DMS 273 (cell line): ENCODE data around the gene LY86.

Experiments used
- DNase-seq: peaks from one replicate; lab custom pipeline; 2025; ENCODE audit not compliant: unreplicated experiment; lab: John Stamatoyannopoulos, UW

LY86 gene

GRCh38 chr6:6569811-6570164 is 18.7 kb upstream of the LY86 start:
- DNase-seq = peak; percentile 42

DNA sequence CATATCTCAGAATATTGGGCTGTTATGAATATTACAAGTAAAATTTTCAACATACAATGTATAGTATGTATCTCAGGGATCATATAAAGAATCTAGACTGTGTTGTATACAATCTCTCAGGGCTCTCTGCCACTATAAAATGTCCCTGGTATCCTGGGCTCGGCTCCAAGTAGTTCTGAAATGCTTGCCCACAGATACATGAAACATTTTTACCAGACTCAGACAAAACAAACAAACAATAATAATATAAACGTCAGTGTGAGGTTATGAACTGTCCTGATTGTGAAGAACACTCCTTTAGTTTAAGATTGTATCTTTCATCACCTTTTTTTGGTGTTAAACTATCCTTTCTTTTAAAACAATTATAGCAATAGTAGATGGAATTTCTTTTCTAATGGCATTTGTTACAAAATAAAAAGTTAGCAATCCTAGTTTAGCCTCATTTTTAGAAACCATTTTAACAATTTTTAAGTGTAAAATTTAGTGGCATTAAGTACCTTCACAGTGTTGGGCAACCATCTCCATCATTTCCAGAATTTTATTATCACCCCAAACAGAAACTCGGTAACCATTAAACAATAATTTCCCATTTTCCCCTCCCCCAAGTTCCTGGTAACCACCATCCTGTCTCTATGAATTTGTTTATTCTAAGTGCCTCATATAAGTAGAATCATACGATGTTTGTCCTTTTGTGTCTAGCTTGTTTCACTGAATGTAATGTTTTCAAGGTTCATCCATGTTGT is 17.4 kb upstream of the LY86 start:
- DNase-seq = no peak

GRCh38 chr6:6575143-6575542 is 13.4 kb upstream of the LY86 start:
- DNase-seq = no peak

- DNase-seq = no peak
Observed at GRCh38 chr6:6577735-6578134, 10.8 kb upstream of the LY86 start.

GRCh38 chr6:6579281-6579680 is 9.2 kb upstream of the LY86 start:
- DNase-seq = no peak

DNA sequence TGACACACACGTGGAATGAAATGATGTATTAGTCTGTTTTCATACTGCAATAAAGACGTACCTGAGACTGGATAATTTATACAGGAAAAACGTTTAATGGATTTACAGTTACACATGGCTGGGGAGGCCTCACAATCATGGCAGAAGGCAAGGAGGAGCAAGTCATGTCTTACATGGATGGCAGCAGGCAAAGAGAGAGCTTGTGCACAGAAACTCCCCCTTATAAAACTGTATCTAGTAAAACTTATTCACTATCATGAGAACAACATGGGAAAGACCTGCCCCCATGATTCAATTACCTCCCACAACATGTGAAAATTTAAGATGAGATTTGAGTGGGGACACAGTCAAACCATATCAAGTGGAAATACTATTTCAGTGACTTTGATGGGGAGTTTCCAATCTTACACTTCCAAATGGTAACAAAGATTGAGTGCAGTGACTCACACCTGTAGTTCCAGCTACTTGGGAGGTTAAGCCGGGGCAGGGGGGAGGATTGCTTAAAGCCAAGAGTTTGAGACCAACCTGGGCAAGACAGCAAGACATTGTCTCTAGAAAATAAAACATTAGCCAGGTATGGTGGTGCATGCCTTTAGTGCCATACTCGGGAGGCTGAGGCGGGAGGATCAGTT is 8.2 kb upstream of the LY86 start:
- no peak for DNase-seq

GRCh38 chr6:6581054-6581453 is 7.5 kb upstream of the LY86 start:
- DNase-seq = peak; percentile 70

- DNase-seq = no peak
Observed at GRCh38 chr6:6582131-6582530, 6.4 kb upstream of the LY86 start.

- DNase-seq = peak; percentile 50
Observed at GRCh38 chr6:6583836-6584235, 4.7 kb upstream of the LY86 start.

DNA sequence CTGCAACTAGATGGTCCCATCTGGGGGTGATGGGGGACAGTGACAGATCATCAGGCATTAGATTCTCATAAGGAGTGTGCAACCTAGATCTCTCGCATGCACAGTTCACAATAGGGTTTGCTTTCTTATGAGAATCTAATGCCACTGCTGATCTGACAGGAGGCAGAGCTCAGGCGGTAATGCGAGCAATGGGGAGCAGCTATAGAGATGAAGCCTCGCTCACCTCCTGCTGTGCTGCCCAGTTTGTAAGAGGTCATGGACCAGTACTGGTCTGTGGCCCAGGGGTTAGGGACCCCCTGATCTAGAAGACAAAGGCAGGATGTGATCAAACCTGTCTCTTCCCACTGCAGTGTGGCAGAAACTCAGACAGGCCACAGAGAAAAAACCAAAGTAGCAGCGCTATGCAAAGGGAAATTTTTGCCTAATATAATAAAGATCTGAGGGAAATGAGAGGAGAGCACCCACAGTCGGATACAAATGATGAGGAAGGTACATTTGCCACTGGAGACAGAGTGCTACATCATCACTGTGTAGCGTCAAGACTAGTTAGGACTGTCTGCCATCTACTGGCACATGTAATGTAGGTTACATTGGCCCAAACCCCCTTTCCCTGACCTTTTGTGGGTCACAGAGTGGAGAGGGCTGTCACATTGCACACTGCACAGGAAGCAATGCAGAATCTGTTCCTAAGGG is 4.1 kb upstream of the LY86 start:
- peak; percentile 39 for DNase-seq

- no peak for DNase-seq
Observed at GRCh38 chr6:6585003-6585311, 3.6 kb upstream of the LY86 start.

GRCh38 chr6:6586167-6586566 is 2.4 kb upstream of the LY86 start:
- no peak for DNase-seq

DNA sequence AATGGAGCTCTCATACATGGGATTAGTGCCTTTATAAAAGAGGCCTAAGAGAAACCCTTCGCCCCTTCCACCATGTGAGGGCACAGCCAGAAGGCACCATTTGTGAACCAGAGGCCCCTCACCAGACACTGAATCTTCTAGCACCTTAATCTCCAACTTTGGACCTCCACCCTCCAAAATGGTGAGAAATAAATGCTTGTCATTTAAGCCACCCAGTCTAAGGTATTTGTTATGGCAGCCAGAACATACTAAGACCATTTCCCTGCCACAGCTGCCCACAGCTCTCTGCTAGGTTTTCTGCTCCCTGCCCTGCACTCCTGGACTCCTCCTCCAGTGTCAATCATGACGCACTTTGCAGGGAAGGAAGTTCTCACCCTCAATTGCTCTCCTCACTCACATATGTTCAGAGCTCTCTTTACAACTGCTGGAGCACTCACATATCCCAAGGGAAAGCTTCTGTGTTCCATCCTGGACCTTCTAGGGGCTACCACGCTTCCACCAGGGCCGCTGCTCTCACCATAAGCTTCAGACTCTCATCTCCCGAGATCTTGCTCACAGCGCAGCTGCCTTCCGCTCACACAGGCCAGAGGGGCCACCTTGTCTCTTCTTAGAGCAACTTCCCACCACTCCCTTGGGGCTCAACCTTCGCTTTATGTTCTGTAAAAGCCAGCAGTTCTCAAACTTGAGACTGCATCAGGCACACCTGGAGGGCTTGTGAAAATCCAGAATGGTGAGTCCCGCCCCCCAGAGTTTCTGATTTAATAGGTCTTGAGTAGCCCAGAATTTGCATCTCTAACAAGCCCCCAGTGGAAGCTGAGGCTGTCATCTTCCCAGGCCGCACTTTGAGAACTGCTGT is 1.6 kb upstream of the LY86 start:
- no peak for DNase-seq

DNA sequence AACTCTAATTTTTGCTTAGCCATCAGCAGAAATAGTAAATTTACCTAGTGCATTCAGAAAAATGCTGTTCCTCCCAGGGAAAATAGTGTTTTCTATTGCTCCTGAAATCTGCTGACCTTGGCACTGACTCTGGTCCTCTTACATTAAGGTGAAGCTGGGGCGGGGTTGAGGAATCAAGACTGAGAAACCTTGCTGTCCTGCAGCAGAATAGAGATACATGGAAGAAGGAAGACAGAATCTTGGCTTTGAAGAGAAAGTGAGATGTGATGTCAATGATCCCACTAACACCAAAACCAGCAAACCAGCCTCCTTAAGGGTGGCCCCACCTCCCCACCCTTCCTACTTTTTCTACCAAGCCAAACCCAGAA is 840 bp upstream of the LY86 start:
- DNase-seq = no peak

DNA sequence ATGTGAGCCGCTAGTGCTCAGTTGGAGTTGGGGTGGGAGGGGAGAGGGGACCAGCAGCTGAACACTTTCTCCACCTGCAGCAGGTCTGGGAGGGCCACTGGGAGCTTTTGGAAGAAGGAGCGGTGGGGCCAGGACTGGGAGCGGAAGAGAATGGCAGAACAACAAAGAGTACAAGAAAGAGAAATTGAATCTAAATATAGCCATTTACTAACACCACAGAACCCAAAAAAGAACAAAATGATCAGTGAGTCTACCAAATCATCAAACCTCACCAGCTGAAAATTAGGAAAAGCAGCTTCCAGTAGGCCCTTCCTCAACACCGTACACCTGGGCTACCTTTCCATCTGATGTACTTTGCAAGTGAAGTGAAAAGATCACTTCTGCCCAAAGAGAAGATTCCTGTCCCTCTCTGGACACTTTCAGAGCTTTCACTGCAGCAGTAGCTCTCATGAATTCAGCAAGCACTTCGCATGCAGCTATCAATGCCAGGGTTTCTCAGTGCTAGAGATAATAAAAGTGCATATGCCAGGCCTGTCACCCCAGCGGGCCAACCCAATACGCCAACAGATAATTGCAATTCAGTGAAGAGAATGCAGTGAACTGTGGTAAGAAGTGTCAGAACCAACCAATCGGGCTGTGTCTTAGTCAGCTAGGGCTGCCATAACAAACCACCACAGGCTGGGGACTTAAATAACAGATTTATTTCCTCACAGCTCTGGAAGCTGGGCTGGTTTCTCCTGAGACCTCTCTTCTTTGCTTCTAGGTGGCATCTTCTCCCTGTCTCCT is 597 bp downstream of the LY86 start:
- DNase-seq = no peak

GRCh38 chr6:6590530-6590929 is 2.0 kb downstream of the LY86 start:
- DNase-seq = no peak

GRCh38 chr6:6591778-6592465 is 3.4 kb downstream of the LY86 start:
- DNase-seq = no peak

DNA sequence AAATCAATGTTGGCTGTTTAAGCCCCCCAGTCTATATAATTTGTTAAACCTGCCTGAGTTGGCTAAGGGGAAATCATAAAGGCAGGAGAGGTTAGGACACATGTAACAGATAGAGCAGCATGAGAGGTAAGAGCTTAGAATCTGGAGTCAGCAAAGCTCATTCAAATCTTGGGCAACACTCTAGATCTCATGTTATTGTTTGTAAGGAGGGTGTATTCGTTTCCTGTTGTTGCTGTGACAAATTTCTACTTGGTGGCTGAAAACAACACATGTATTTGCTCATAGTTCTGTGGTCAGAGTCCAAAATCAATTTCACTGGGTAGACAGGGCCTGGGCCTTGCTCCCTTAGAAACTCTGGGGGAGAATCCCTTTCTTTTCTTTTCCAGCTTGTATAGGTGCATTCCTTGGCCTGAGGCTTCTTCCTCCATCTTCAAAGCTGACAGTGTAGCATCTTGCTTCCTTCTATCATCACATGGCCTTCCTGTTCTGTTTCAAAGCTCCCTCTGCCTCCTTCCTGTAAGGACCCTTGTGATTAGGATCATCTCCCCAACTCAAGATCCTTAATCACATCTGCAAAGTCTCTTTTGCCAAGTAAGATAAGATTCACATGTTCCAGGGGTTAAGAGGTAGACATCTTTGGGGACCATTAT is 4.4 kb downstream of the LY86 start:
- no peak for DNase-seq

GRCh38 chr6:6593867-6594468 is 5.4 kb downstream of the LY86 start:
- no peak for DNase-seq
